Epidermal melanocyte (primary cell): ENCODE measurements around the gene SLC1A2.

Source experiments
- DNase-seq: peaks from one replicate; pipeline ENCODE4 v3.0.0; 2011; ENCODE audit warnings: low spot score; ENCODE audit not compliant: insufficient read length

Gene SLC1A2

GRCh38 chr11:35377262-35377661 lies 42.1 kb downstream of the SLC1A2 start:
- DNase-seq: no peak

- DNase-seq: no peak
Measured at GRCh38 chr11:35376613-35377012, 42.7 kb downstream of the SLC1A2 start.

- no peak for DNase-seq
Measured at GRCh38 chr11:35376118-35376510, 43.2 kb downstream of the SLC1A2 start.

- no peak for DNase-seq
Measured at GRCh38 chr11:35375332-35376117, 43.8 kb downstream of the SLC1A2 start.

GRCh38 chr11:35373284-35373933 lies 45.9 kb downstream of the SLC1A2 start:
- DNase-seq: no peak

GRCh38 chr11:35372565-35373283 lies 46.6 kb downstream of the SLC1A2 start:
- no peak for DNase-seq

GRCh38 chr11:35367491-35367890 lies 51.9 kb downstream of the SLC1A2 start:
- DNase-seq: no peak

GRCh38 chr11:35366798-35367197 lies 52.6 kb downstream of the SLC1A2 start:
- DNase-seq: no peak

GRCh38 chr11:35365961-35366360 lies 53.4 kb downstream of the SLC1A2 start:
- DNase-seq: no peak

GRCh38 chr11:35365395-35365794 lies 54.0 kb downstream of the SLC1A2 start:
- DNase-seq: no peak

GRCh38 chr11:35363854-35364780 lies 55.2 kb downstream of the SLC1A2 start:
- DNase-seq: peak; percentile 53

GRCh38 chr11:35363246-35363801 lies 56.0 kb downstream of the SLC1A2 start:
- no peak for DNase-seq

- DNase-seq: no peak
Measured at GRCh38 chr11:35362521-35362980, 56.8 kb downstream of the SLC1A2 start.

GRCh38 chr11:35360055-35360530 lies 59.3 kb downstream of the SLC1A2 start:
- no peak for DNase-seq

- no peak for DNase-seq
Measured at GRCh38 chr11:35359321-35360054, 59.9 kb downstream of the SLC1A2 start.

- DNase-seq: no peak
Measured at GRCh38 chr11:35358391-35358790, 61.0 kb downstream of the SLC1A2 start.

- no peak for DNase-seq
Measured at GRCh38 chr11:35357923-35358322, 61.4 kb downstream of the SLC1A2 start.

- DNase-seq: no peak
Measured at GRCh38 chr11:35355102-35355749, 64.1 kb downstream of the SLC1A2 start.

- DNase-seq: no peak
Measured at GRCh38 chr11:35354644-35355043, 64.7 kb downstream of the SLC1A2 start.
